Neutrophil (primary cell): ENCODE results near the gene NR2C2AP.

Experiments
- H3K27ac ChIP-seq: fragments of 200-600 bp; sonication (generic); 2 replicates; pipeline ENCODE4 v1.5.1; 2016; ENCODE audit warnings: mild to moderate bottlenecking, moderate library complexity
- H3K27me3 ChIP-seq: fragments of 200-600 bp; sonication (generic); 2 replicates; pipeline ENCODE4 v1.6.0; 2016; ENCODE audit warnings: mild to moderate bottlenecking
- H3K36me3 ChIP-seq: fragments of 200-600 bp; sonication (generic); 2 replicates; pipeline ENCODE4 v1.5.1; 2017
- H3K4me1 ChIP-seq, 2 experiments: fragments of 200-600 bp in 1 of 2; sonication (generic) in 1 of 2; 1 replicate in 1 of 2; 2 replicates in 1 of 2; pipeline versions ENCODE4 v1.5.1 to v1.6.1; 2013 to 2016; ENCODE audit warnings: low read depth in 1 of 2, low read length in 1 of 2, mild to moderate bottlenecking in 1 of 2, moderate library complexity in 1 of 2; ENCODE audit not compliant: control insufficient read depth in 1 of 2, insufficient read depth in 1 of 2
- H3K4me3 ChIP-seq, 2 experiments: fragments of 200-600 bp in 1 of 2; sonication (generic) in 1 of 2; 1 replicate in 1 of 2; 2 replicates in 1 of 2; pipeline ENCODE4 v1.5.1; 2013 to 2016; ENCODE audit warnings: low read depth in 1 of 2, low read length in 1 of 2, mild to moderate bottlenecking in 1 of 2, moderate library complexity in 1 of 2
- H3K9me3 ChIP-seq: fragments of 200-600 bp; sonication (generic); 2 replicates; pipeline ENCODE4 v1.5.1; 2016
- TF ChIP-seq, protein P1 (sequence below): fragments of 200-600 bp; sonication (generic); IDR thresholded peaks from 2 replicates; pipeline ENCODE4 v1.5.1; 2016; ENCODE audit warnings: antibody characterized with exemption

The NR2C2AP gene

DNA sequence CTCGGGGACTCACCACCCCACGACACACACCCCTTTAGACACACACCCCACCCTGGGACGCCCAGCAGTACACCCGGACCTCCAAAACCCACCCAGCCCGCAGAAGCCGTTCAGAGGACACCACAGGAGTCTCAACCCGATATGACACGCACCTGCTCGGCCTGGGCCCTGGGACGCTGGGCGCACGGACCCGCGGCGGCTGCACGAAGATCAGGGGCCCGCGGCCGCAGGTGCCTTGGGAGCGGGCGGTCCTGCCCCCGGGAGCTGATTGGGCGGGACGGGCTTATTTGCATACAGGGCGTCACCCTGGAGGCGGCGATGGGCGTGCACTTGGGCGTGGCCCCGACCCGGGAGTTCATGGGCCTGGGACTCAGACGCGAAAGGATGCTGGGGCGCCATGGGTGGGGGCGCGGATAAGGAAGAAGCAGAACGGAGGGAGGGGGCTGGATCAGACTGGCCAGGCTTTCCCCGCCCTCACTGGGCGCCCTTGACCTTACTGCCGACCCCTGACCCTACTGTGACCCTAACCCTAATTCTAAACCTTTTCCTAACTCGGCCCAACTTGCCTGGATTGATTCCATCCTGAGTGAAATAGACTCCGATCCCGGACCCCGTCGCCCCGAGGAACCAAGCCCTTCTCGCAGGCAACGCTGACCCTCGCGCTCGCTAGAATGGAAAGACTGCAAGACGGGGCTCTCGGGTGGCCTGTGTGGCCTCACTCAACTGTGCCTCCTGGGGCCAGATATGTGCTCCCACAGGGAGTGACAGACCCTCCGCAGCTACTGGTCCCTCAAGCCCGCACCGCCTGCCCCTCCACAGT lies 33.0 kb downstream of the NR2C2AP start, which contains the start of gene MEF2B:
TSS of gene MEF2B (minus strand) at position 211 of the 820 bp plus-strand sequence. CDS start 19,528 bp downstream, outside the sequence.
- Histone ChIP-seq H3K27ac (peak within 1 kb of the TSS; percentile 48), H3K4me3 (peak within 1 kb of the TSS; percentile 37 to 48), H3K4me1 (peaks cover 37 to 48% of the 10 kb centered on the region in 2 experiments), H3K36me3 (peaks cover 15% of the 10 kb centered on the region), H3K27me3 (no peaks in the 10 kb centered on the region), H3K9me3 (no peaks in the 10 kb centered on the region)
- TF ChIP-seq, protein P1, sequence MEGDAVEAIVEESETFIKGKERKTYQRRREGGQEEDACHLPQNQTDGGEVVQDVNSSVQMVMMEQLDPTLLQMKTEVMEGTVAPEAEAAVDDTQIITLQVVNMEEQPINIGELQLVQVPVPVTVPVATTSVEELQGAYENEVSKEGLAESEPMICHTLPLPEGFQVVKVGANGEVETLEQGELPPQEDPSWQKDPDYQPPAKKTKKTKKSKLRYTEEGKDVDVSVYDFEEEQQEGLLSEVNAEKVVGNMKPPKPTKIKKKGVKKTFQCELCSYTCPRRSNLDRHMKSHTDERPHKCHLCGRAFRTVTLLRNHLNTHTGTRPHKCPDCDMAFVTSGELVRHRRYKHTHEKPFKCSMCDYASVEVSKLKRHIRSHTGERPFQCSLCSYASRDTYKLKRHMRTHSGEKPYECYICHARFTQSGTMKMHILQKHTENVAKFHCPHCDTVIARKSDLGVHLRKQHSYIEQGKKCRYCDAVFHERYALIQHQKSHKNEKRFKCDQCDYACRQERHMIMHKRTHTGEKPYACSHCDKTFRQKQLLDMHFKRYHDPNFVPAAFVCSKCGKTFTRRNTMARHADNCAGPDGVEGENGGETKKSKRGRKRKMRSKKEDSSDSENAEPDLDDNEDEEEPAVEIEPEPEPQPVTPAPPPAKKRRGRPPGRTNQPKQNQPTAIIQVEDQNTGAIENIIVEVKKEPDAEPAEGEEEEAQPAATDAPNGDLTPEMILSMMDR = no peak

DNA sequence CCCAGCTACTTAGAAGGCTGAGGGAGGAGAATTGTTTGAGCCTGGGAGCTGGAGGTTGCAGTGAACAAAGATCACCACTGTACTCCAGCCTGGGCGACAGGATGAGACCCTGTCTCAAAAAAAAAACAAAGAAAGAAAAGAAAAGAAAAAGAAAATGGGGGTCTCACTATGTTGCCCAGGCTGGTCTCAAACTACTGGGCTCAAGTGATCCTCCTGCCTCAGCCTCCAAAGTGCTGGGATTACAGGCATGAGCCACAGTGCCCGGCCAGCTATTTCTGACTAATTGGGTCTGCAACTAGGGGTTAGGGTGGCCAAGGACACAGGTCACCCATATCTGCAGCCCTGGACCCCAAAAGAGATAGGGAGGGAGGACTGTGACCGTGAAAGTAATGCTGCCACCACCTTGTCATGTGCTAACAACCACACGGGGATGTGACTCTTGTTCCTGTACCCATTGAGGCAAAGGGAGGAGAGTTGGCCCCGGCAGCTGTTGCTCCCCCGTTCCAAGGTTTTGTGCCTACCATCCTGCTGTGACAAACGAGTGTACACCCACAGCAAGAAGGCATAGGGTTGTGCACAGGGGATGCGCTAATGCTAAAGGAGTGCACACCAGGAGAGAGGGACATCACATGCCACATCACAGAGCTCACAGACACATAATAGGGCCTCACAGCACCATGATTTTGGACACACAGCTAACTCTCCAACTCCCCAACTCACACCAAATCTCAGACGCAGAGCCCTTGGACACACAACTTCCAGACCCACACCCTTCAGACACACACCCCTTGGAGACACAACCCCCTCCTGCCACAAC lies 33.8 kb downstream of the NR2C2AP start:
- Histone ChIP-seq H3K4me1 (peaks cover 31 to 41% of the 10 kb centered on the region in 2 experiments), H3K9me3 (no peaks in the 10 kb centered on the region), H3K36me3 (peaks cover 22% of the 10 kb centered on the region), H3K27me3 (no peaks in the 10 kb centered on the region), H3K27ac (no peak overlapping the region), H3K4me3 (peak overlapping the region; percentile 37 to 48)
- TF ChIP-seq, protein P1 = no peak

DNA sequence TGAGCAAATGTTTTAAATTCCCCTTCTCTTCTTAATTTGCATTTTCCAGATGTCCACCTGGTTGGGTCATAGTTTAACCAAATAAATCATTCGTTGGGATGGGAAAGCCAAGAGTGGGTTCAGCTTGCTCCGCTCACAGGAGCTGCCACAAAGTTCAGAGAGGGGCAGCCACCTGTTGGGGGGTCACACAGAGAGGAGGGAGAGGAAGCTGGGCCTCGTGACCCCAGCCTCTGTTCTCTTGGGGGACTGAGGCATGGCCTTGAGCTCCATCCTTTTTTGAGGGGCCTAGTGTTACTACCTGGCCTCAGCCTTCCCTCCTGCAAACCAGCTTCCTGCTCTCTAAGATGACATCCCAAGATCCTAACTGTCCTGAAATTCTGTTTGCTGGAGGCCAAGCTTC lies 35.6 kb downstream of the NR2C2AP start:
- TF ChIP-seq, protein P1 = no peak
- Histone ChIP-seq H3K27ac (no peak overlapping the region), H3K9me3 (no peaks in the 10 kb centered on the region), H3K4me3 (no peak overlapping the region), H3K36me3 (peaks cover 22% of the 10 kb centered on the region), H3K27me3 (no peaks in the 10 kb centered on the region), H3K4me1 (peaks cover 30 to 32% of the 10 kb centered on the region in 2 experiments)

DNA sequence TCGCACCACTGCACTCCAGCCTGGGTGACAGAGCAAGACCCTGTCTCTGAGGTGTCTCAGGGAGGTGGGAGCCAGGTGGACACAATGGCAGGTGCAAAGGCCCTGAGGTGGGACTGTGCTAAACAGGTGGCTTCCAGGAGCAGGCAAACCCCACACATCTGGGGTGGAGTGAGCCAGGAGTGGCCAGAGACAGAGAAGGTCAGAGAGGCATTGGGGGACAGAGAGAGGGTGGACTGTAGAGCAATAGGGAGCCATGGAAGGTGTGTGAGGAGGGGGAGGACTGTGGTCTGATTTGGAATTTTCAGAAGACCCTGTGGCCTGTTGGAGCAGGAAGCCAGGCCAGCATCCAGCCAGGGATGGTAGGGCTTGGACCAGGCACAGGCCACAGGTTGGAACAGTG lies 37.8 kb downstream of the NR2C2AP start:
- peaks cover 9 to 10% of the 10 kb centered on the region in 2 experiments for H3K4me1 ChIP-seq
- TF ChIP-seq, protein P1 = no peak
- no peaks in the 10 kb centered on the region for H3K27me3 ChIP-seq
- H3K36me3 ChIP-seq = peaks cover 22% of the 10 kb centered on the region
- no peak overlapping the region for H3K4me3 ChIP-seq
- H3K9me3 ChIP-seq = no peaks in the 10 kb centered on the region
- no peak overlapping the region for H3K27ac ChIP-seq

DNA sequence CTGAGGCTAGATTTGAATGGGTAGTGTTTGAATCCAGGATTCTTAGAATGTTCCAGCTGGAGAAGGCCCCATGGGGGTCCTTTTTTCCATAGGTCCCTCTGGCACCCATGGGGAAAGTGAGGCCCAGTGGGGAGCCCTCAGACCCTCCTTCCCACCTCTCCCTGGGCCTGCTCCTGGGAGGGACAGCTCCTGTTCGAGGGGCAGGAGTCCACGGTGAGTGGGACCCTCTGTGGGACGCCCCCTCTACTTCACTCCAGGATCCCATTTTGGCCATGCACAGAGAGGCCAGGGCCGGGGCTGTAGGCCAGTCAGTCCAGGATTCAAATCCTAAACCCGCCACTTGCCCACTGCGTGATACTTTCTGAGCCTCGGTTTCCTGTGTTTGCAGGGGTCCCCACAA lies 40.7 kb downstream of the NR2C2AP start:
- Histone ChIP-seq H3K4me1 (no peaks in the 10 kb centered on the region), H3K4me3 (no peak overlapping the region), H3K27ac (no peak overlapping the region), H3K9me3 (no peaks in the 10 kb centered on the region), H3K36me3 (peaks cover 18% of the 10 kb centered on the region), H3K27me3 (no peaks in the 10 kb centered on the region)
- TF ChIP-seq, protein P1 = no peak
